Heart right ventricle (tissue), 16 donors: ENCODE measurements around the gene UTP15. TPM values are rescaled to one million over a fixed set of nuclear protein-coding genes. Genes with fewer than 3 reads are reported as not detected.
A peak's percentile ranks its signal among the peaks of the same experiment; 100 is the strongest.

Experiments used
- ATAC-seq, 8 donors: fragments of 200-7000 bp; cut with Tn5 transposase; one replicate each; pipeline ENCODE4 v1.9.1; 2020; ENCODE audit warnings: mild to moderate bottlenecking in 8 of 8, moderate library complexity in 8 of 8, moderate number of reproducible peaks in 1 of 8
- DNase-seq, 2 donors: peaks; one replicate each; pipeline ENCODE4 v3.0.0-alpha.2; 2020
- H3K27ac ChIP-seq, 10 donors: fragments of 200-600 bp; sonication (generic) in 2 of 10; one replicate each; pipeline versions ENCODE4 v1.5.0 to v1.8.0; 2020 to 2022; ENCODE audit warnings: mild to moderate bottlenecking in 3 of 10
- H3K27me3 ChIP-seq, 7 donors: fragments of 200-600 bp; one replicate each; pipeline ENCODE4 v1.8.0; 2021 to 2022; ENCODE audit warnings: mild to moderate bottlenecking in 2 of 7
- H3K36me3 ChIP-seq, 9 donors: fragments of 200-600 bp; sonication (generic) in 1 of 9; one replicate each; pipeline versions ENCODE4 v1.5.0 to v1.8.0; 2020 to 2022; ENCODE audit warnings: mild to moderate bottlenecking in 2 of 9
- H3K4me1 ChIP-seq, 9 donors: fragments of 200-600 bp; sonication (generic) in 1 of 9; one replicate each; pipeline versions ENCODE4 v1.5.0 to v1.8.0; 2020 to 2022; ENCODE audit warnings: mild to moderate bottlenecking in 4 of 9
- H3K4me3 ChIP-seq, 10 donors: fragments of 200-600 bp; sonication (generic) in 2 of 10; one replicate each; pipeline versions ENCODE4 v1.5.0 to v1.8.0; 2020 to 2022; ENCODE audit warnings: mild to moderate bottlenecking in 7 of 10, moderate library complexity in 2 of 10
- H3K9me3 ChIP-seq, 11 donors: fragments of 200-600 bp in 10 of 11; sonication (generic) in 2 of 11; one replicate each; pipeline versions ENCODE4 v1.5.0 to v1.8.0; 2013 to 2022; ENCODE audit warnings: mild to moderate bottlenecking in 2 of 11, control low read depth in 1 of 11, moderate library complexity in 1 of 11
- WGBS, 2 donors: extraction: QIAGEN DNeasy Blood & Tissue Kit; methylation state at CpG; one replicate each; pipeline ENCODE4 v1.1.7; 2013; ENCODE audit warnings: inconsistent platforms in 1 of 2; 5-methylcytosine and 5-hydroxymethylcytosine counted together
- intact Hi-C, 10 donors: fragments of 100-400 bp; cut with DNase I; formaldehyde crosslinking; loops; one replicate each; pipeline versions ENCODE4 v1.11.1 to v1.14.2; 2022
- polyA plus RNA-seq, 2 donors: library from polyadenylated mRNA; stranded (reverse); fragments of 200-250 nt; gene quantifications; one replicate each; pipeline ENCODE4 v1.2.3, GENCODE V29; 2013
- total RNA-seq, 10 donors: library from RNA; stranded (reverse); fragmentation: NEBNext Ultra II Directional in 3 of 10; extraction: Animal tissue kit (Norgen Biotek cat#: 25700) in 3 of 10; gene quantifications; one replicate each; pipeline versions ENCODE4 v1.2.1 to v1.2.4, GENCODE V29; 2021 to 2023
- TF ChIP-seq, protein P1 (sequence below), 9 donors: fragments of 200-600 bp; sonication (generic) in 2 of 9; IDR thresholded peaks; one replicate each; pipeline versions ENCODE4 v1.5.0 to v1.8.0; 2021 to 2022; ENCODE audit warnings: antibody characterized with exemption in 9 of 9, mild to moderate bottlenecking in 5 of 9, moderate library complexity in 1 of 9
- donor health status: Arrhythmogenic right ventricular cardiomyopathy.
- donor health status: ischemic (EF 13 %, LVEDD 7.1; RV severe dilation, severe dysfunction).
- donor health status: healthy with polysubstance abuse.
- donor health status: DM: no; HTN: yes; CAD: no.
- donor health status: DM: no; HTN: no; CAD: no.
- donor health status: ischemic (EF 25% LVEDD 6.9; RV normal size, moderate dysfunction).
- donor health status: ischemic (EF 25% LVEDD 5.7; RV mildly dilated, moderate dysfunction).
- donor health status: healthy.
- donor health status: DM: yes; HTN: yes; CAD: no.
- donor health status: Ischemic cardiomyopathy.
- donor health status: ischemic (EF 35%, LVEDD 5.7; RV mildly dilated, moderate dysfunction).
- donor health status: nonischemic (EF 11% LVEDD 7.7; RV severe dilation, severe dysfunction).
- donor health status: DM: yes; HTN: yes; CAD: no.
- donor health status: PGD.
- donor health status: ischemic (EF 29% LVEDD 5.4; RV normal size, mild dysfunction).
- donor health status: nonischemic (EF 23%, LVEDD 6.1; RV moderate dilation, normal function).

UTP15 gene
- total and polyA plus RNA-seq, 12 donors: 2.6 to 15.0 (median 10.2) TPM

GRCh38 chr5:73615947-73616346 lies 50.4 kb downstream of the UTP15 start:
- H3K4me3 ChIP-seq: no peak overlapping the region
- no peaks in the 10 kb centered on the region for H3K9me3 ChIP-seq
- H3K27me3 ChIP-seq: peaks cover 0 to 5% (median 0%) of the 10 kb centered on the region in 7 donors
- 92 to 93% methylated on average over 4 of the region's 4 CpGs for WGBS, 2 donors
- intact Hi-C loops: no loop called here
- H3K36me3 ChIP-seq: no peaks in the 10 kb centered on the region
- H3K27ac ChIP-seq: no peak overlapping the region
- ATAC-seq (no peak), DNase-seq (no peak)
- no peaks in the 10 kb centered on the region for H3K4me1 ChIP-seq
- TF ChIP-seq, protein P1, sequence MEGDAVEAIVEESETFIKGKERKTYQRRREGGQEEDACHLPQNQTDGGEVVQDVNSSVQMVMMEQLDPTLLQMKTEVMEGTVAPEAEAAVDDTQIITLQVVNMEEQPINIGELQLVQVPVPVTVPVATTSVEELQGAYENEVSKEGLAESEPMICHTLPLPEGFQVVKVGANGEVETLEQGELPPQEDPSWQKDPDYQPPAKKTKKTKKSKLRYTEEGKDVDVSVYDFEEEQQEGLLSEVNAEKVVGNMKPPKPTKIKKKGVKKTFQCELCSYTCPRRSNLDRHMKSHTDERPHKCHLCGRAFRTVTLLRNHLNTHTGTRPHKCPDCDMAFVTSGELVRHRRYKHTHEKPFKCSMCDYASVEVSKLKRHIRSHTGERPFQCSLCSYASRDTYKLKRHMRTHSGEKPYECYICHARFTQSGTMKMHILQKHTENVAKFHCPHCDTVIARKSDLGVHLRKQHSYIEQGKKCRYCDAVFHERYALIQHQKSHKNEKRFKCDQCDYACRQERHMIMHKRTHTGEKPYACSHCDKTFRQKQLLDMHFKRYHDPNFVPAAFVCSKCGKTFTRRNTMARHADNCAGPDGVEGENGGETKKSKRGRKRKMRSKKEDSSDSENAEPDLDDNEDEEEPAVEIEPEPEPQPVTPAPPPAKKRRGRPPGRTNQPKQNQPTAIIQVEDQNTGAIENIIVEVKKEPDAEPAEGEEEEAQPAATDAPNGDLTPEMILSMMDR (IDR thresholded peaks at IDR 0.05): no peak

GRCh38 chr5:73617510-73618279 lies 52.2 kb downstream of the UTP15 start:
- DNase-seq: no peak
- H3K27me3 ChIP-seq: peaks cover 0 to 3% (median 0%) of the 10 kb centered on the region in 7 donors
- TF ChIP-seq, protein P1 (IDR thresholded peaks at IDR 0.05): no peak
- peak in 2 of 8 donors; percentile 47 to 56 for ATAC-seq
- 77% methylated on average over 9 of the region's 9 CpGs for WGBS, 2 donors
- no peaks in the 10 kb centered on the region for H3K4me1 ChIP-seq
- intact Hi-C loops: no loop called here
- H3K36me3 ChIP-seq: no peaks in the 10 kb centered on the region
- no peak overlapping the region for H3K4me3 ChIP-seq
- H3K27ac ChIP-seq: peak overlapping the region in 2 of 10 donors; percentile 18 to 66
- H3K9me3 ChIP-seq: no peaks in the 10 kb centered on the region

DNA sequence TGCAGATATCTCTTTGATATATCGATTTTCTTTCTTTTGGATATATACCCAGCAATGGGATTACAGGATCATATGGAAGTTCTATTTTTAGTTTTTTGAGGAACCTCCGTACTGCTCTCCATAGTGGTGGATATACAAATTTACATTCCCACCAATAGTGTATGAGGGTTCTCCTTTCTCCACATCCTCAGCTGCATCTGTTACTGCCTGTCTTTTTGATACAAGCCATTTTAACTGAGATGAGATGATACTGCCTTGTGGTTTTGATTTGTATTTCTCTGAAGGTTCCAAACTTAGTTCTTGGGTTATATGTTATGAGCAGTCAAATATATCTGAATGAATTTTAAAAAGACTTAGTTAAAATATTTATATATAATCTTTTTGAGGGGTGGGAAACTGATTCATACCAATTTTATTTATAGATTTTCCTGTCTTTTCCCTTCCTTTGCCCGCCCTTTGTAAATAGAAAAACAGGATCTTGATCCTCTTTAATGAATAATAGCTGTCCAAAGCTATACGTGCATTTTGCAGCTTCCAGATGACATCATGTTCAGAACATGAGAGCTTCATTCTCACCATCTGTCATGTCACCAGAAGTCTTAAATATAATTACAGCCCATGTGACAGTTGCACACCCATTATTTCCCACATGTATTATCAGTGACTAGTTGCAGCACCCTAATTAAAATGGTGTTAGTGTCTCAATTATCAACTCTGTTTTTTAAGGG lies 54.2 kb downstream of the UTP15 start:
- Histone ChIP-seq H3K4me3 (no peak overlapping the region), H3K9me3 (no peaks in the 10 kb centered on the region), H3K27me3 (peaks cover 0 to 6% (median 0%) of the 10 kb centered on the region in 7 donors), H3K36me3 (no peaks in the 10 kb centered on the region), H3K4me1 (peaks cover 0 to under 1% (median 0%) of the 10 kb centered on the region in 9 donors), H3K27ac (no peak overlapping the region)
- intact Hi-C loops: no loop called here
- DNase-seq (no peak), ATAC-seq (no peak)
- 62 to 71% methylated on average over 4 of the region's 4 CpGs for whole genome bisulfite sequencing, 2 donors
- TF ChIP-seq, protein P1 (IDR thresholded peaks at IDR 0.05): no peak

GRCh38 chr5:73620334-73620687 lies 54.8 kb downstream of the UTP15 start:
- intact Hi-C loops: no loop called here
- Histone ChIP-seq H3K4me3 (no peak overlapping the region), H3K27me3 (peaks cover 0 to 6% (median 0%) of the 10 kb centered on the region in 7 donors), H3K4me1 (peaks cover 0 to 6% (median 3%) of the 10 kb centered on the region in 9 donors), H3K9me3 (no peaks in the 10 kb centered on the region), H3K27ac (no peak overlapping the region), H3K36me3 (no peaks in the 10 kb centered on the region)
- no peak for DNase-seq
- TF ChIP-seq, protein P1 (IDR thresholded peaks at IDR 0.05): no peak
- WGBS, 2 donors: 90 to 97% methylated on average over 1 of the region's 1 CpG
- ATAC-seq: no peak
